Measurements from ENCODE around the gene PRSS21.

PRSS21 gene

DNA sequence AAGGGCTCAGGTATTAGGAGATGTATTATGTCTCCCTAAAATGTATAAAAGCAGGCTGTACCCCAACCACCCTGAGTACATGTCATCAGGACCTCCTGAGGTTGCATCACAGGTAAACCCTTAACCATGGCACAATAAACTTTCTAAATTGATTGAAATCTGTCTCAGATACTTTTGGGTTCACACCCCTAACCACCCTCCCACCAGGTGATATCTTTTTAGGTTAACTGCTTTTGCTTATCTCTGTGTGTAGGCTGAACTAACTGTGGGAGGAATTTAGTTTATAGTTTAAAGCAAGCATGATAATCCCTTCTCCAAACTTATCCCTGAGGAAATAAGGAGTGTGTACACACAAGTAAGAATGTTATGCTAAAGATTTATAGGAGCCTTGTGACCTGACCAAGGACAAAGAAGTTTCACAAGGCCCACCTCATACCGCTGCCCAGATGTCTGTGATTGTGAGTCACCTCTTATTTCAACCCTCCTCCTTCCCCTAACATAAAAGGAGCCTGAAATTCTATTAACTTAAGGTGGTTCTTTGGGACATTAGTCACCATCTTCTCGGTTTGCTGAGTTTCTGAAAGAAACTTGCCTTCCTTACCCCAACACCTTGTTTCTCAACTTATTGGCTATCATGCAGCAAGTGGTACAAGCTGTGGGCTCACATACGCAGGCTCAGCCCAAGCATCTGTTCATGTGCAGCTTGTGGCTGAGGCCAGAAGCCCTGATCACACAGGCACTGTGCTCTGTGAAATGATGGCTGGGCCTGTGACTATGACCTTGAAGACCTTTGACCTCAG, 29.7 kb downstream of the PRSS21 start:
- no peak for DNase-seq

DNA sequence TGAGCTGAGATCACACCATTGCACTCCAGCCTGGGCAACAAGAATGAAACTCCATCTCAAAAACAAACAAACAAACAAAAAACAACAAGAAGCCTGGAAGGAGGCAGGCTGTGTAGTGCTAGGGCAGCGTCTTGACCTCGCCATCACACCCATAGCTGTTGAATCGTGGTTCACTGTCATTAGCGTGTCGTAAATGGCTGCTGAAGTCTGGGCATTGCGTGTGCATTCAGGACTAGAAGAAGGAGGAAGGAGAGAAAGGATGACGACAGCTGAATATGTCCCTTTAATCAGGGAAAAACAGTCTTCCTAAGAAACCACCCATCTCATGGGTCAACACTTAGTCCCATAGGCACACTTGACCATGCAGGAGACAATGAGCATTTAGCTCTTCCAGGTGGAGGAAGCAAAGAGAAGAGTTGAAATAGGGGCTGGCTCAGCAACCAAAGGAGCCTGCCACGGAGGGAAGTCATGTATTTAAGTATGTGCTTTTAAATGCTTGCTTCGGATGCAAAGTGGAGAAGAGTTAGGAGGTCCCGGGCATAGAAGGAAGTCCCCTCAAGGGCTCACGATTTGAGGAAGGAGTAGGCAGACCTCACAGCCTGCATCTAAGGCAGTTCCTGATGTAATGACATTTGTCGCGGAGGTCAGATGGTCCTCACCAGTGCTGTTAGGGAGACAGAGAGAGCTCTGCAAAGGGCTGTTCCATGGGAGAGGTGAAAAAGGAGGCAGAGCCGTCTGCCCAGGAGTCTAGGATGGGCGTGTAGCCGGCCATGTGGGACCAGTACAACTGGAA, 32.1 kb downstream of the PRSS21 start:
- no peak for DNase-seq

DNA sequence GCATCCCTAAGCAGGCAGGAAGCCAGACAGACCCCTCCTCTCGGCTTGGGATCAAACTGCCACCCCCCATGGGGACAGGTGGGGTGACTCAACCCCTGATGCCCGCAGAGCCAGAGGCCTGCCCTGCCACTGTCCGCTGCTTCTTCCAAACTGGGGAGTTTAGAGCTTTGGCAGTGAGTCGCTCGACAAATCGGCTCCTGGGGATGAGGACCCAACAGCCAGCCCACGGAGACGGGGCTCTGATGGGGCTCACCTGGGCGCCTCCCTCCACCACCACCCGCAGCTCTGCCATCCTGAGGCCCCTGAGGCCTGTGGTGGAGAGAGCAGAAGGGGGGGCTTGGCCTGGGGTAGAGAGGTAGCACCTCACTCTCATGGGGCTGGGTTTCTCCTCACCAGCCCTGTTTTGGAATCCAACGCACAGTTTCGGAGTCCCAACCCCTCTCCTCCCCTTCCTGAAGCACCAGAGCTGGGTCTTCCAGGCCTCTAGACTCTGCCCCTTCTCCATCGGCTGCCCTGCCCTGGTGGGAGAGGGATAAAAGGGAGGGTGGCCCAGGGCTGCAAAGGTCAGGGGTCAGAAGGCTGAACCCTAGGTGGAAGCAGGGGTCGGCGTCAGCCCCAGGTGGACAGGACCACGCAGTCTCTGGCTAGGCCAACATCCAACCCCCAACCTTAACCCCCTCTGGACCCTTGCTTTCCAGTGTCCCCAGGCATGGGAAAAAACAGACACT, 35.1 kb downstream of the PRSS21 start:
- DNase-seq = no peak

DNA sequence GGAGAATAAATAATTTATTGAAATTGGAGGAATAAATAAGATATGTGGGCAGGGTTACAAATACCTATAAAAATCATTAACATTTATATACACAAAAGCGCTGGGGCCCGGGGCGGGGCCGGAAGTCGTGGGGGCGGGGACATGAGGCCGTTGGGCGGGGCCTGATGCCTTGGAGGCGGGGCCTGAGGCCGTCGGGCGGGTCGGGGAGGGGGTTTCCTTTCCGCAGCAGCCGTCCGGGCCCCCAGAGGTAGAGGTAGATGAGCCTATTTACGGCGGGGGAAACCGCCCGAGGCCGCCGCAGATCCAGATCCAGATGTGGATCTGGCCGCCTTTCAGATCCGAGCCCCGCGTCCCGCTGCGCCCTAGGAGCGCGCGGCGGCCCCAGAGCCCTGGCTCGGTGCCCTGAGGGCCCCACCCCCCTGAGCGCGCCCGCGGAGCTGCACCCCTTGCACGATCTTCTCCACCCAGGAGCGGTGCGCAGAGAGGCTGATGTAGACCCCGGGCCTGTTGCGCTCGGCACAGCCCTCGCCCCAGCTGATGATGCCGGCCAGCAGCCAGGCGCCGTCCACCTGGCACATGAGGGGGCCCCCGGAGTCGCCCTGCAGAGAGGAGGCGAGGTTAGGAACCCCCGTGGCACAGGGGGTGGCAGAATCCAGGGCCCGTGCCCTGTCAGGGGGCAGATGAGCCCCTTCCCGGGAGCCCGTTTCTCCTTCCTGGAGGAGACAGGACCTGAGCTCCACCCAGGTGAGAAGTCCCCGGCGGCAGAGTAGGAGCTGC, 35.9 kb downstream of the PRSS21 start:
- DNase-seq = no peak

DNA sequence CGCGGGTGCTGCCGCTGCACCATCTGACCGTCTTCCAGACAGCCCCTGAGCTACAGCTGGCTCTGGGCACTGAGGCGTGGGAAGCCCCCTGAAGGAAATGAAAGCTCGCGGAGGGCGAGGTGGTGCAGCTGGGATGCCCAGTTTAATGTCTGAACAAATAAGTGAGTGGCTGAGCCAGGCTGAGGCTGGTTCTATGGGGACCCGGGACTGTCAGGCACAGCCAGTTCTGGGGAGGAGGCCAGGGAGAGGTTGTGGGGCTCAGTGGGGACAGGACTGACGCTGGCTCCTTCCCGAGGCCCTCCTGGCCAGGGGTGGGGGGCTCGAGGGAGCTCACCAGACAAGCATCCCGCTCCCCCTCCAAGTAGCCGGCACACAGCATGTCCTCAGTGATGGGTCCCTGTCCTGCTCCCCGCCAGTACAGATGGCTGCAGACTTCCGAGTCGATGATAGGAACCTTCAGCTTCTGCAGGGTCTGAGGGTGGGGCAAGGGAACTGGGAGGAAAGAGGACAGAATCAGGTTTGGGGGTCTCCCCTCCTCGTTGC, 36.6 kb downstream of the PRSS21 start:
- DNase-seq = no peak

DNA sequence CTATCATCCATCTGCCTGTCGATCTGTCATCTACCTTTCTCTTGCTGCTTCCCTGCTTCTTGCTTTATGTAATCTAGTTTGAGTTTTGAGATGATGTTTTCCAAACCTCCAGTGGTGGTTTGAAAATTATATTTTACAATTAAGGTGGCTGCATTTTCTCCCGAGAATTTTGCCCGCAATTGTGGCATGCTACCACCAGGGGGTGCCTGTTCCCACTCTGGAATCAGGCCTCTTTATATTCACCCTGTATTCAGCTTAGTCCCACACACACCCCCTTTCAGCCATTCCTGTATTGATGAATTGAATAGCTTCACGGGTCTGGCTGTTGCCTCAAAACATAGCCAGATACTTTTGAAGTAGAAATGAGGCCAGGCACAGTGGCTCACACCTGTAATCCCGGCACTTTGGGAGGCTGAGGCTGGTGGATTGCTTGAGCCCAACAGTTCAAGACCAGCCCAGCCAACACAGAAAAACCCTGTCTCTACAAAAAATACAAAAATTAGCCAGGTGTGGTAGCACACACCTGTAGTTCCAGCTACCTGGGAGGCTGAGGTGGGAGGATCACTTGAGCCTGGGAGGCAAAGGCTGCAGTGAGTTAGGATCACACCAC, 37.8 kb downstream of the PRSS21 start:
- no peak for DNase-seq

DNA sequence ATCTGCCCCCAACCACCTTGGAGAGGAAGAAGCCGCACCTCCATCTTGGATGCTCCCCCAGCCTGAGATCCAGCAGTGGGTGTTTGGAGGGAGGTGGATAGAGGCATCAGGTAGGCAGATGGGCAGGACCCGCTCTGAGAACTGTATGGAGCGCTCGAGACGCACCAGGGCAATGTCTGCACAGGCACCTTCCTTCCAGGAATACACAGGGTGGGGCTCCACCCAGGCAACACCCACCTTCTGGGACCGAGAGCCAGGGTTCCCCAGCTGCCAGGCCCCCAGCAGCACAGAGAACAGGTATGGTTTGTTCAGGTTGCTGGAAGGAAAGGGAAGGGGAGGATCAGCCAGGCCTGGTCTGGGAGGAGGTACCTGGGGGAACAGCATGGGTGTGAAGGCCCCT, 38.5 kb downstream of the PRSS21 start:
- DNase-seq = no peak

DNA sequence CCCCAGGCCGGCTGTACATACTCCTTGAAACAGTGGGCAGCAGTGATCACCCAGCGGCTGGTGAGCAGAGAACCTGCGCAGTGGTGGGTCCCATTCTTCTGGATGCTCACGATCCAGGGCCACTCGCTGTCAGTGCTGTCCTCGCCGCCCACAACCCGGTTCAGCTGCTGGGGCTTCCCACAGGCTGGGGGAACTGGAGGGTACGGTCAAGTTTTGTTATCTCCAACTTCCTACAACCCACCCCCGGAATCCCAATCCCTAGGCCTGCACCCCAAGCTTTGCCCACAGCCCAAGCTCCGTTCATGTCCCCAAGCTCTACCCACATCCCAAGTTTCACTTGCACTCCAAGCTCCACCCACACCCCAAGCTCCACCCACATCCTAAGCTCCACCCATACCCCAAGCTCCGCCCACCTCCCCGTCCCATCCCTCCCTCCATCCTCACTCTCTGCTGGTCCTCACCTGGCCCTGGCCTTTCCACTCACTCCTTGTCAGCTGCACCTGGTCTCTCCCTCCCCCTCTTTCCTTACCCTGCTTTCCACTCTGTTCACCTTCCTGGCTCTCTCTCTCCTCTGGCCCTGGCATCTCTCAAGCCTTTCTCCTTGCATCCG, 39.1 kb downstream of the PRSS21 start:
- no peak for DNase-seq

DNA sequence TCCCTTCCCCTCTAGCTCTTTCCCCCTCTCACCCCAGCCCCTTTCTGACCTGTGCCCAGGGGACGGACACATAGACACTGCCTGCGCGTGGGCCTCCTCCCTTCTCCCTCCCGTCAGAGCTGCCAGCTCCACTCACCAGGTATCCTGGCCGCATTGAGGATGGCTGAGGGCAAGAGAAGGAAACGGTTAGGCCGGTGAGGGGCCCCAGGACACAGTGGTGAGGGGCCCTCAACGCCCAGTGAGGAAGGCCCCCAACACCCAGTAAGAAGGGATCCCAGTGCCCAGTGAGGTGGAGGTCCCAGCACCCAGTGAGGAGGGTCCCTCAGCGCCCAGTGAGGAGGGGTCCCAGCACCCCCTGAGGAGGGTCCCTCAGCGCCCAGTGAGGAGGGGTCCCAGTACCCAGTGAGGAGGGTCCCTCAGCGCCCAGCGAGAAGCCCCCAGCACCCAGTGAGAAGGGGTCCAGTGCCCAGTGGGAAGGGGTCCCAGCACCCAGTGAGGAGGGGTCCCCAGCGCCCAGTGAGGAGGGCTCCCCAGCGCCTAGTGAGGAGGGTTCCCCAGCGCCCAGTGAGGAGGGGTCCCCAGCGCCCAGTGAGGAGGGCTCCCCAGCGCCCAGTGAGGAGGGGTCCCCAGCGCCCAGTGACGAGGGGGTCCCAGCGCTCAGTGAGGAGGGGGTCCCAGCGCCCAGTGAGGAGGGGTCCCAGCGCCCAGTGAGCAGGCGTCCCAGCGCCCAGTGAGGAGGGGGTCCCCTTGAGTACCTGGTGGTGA, 39.8 kb downstream of the PRSS21 start:
- no peak for DNase-seq

DNA sequence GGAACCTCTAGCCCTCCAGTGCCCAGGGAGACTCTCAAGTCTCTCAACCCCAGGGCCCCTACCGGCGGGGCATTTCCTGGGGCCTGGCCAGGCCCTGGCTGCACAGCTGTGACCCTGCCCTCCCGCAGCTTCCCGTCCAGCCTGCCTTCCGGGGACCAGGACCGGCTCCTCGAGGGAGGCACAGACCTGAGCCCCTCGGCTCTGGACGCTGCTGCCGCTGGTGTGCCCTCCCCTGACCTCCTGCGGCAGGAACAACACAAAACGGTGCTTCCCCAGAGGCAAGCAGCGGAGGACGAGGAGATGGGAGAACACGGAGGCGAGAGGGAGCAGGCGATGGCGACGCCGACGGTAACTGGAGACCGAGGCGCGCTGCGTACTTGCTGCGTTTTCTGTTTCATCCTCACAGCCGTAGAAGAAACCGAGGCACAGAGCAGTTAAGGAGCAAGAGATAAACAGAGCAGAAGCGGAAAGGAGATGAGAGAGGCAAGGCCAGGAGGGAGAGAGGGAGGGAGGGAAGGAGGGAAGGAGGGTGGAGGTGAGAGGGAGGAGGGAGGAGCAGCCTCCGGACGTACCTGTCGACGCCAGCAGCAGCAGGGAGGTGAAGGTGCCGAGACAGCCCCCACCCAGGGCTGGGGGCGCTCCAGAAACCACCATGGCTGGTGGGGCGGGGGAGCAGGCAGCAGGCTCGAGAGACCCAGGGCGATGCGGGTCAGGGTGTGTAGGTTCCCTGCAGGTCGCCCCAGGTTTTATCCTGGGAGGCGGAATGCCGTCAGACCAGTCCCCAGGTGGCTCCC, 40.6 kb downstream of the PRSS21 start, which contains the start of gene PRSS22:
PRSS22 (minus strand) TSS at position 720 of the 794 bp plus-strand sequence; CDS start at position 654, 66 bp downstream.
- DNase-seq = no peak

DNA sequence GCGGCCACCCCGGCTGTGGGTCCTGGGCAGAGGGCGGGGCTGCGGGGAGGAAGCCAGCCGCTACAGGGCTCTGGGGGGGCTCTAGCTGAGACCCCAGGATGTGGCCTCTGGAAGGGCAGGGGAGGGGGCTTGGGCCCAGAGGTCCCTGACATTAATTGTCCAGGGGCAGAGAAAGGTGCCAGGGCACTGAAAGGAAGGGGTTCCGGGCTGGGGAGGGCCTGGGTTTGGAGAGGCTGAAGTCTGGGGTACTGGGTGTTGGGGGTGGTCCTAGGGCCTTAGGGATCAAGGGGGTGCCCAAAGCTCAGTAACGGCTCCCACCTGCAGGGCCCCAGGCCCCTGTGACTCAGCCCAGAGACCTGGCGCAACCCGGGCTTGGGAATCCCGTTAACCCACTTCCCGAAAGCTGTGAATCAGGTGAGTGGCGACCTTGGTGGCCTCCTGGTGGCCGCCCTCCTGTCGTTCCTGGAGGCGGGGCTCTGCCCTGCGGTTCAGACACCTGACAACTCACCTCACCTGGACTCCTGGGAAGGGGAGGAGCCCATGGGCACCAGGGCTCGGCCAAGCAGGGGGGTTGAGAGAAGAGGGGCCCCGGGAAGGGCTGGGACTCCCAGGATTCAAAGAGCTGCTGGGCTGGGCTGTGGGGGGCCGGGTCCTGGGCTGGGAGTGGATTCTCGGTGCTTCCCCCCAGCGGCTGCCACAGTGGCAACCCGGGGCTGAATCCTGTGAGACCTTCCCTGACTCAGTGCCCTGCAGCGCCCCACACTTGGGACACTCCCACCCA, 41.4 kb downstream of the PRSS21 start:
- DNase-seq = no peak

DNA sequence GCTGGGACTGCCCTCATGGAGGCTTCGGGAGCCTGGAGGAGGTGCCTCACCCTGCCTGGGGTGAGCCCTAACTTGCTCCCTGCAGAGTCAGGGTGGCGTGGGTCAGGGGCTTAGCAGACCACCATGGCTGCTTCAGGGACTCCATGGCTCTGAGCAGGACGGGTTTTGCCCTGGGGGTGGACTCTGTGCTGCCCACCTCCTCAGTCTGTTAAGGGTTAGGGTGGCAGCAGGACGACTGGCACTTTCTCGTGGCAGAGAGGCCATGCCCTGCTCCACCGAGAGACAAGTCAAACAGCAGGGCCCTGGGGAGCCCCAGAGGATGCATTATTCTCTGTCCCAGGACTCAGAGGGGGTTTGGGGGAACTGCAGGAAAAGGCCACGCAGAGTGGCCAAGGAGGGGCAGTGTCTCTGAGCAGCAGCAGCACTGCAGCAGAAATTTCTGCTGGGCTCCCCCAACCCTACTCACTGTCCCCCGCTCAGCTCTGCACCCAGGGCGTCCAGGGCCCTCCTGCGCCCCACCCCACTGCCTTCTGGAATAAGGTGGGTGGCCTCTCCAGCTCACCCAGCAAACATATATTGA, 42.7 kb downstream of the PRSS21 start:
- no peak for DNase-seq

DNA sequence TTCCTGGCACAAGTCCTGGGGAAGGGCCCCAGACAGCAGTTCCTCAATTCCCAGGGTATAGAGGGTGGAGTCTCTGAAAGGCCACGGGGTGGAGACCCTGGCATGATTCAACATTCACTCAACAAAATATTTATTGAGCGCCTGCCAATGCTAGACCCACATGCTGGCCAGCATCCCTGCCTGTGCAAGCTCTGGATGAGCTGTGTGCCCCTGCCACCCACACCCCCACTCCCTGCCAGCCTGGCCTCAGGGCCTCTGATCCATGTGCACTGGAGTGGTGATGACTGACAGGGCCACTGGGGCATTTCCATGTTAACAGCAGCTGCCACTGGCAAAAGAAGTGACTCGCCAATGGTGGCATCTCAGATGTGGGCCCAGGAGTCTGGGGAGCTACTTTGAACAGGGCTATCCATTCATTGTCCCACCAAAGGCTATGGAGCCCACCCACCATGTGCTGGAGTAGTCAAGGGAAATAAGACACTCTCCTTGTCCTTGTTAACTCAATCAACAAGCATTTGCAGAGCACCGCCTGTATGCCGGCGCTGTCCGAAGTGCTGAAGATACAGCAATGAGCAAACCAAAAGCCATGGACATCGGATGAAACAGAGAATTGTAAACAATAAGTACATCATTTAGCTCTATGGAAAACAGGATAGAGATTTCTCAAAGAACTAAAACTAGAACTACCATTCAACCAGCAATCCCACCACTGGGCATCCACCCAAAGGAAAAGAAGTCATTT, 44.0 kb downstream of the PRSS21 start:
- no peak for DNase-seq

DNA sequence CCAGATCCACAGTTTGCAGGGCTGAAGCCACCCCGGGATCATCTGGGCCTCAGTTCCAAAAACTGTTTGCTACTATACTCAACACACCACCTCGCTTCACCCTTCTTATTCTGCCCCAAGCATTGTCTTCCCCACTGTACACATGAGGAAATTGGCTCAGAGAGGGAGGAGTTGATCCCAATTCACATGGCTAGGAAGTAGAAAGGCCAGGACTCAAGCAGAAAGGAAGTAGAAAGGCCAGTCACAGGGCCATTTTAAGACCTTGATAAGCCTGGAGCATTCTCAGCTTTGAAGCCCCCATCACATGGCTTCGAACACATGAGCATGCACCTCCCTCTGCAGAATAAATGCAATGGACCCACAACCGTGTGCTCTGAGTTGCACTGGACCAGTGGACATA, 48.6 kb downstream of the PRSS21 start:
- DNase-seq = no peak

DNA sequence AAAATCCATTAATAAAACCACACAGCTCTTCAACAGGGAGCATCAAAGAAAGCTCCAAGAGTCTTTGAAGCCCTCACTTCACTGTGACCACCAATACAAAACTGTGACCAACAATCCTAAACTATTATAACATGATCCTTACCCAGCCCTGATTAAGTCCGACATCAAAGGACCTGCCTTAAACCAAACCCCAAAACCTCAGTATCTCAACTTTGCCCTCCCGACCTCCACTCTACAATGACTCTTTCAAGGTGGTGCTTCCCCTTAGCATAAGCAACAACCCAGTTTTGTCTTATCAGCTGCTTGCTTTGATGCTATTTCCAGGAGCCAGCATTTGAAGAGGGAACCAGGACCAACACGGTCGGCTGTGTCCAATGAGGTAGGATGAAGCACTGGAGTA, 49.4 kb downstream of the PRSS21 start:
- no peak for DNase-seq

DNA sequence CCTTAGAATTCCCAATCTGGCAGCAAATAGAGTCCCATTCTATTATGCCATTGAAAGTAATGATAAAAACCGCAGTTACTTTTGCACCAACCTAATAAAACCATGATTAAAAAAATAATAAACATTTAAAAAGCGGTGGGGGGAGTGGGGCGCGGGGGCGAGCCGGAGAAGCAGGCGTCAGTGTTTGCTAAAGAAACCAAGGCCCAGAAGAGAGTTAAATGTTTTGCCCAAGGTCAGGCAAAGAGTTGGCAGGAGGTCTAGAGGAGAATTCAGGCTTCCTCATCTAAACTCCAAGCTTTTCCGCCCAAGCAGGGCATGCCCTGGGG, 50.6 kb downstream of the PRSS21 start:
- no peak for DNase-seq

DNA sequence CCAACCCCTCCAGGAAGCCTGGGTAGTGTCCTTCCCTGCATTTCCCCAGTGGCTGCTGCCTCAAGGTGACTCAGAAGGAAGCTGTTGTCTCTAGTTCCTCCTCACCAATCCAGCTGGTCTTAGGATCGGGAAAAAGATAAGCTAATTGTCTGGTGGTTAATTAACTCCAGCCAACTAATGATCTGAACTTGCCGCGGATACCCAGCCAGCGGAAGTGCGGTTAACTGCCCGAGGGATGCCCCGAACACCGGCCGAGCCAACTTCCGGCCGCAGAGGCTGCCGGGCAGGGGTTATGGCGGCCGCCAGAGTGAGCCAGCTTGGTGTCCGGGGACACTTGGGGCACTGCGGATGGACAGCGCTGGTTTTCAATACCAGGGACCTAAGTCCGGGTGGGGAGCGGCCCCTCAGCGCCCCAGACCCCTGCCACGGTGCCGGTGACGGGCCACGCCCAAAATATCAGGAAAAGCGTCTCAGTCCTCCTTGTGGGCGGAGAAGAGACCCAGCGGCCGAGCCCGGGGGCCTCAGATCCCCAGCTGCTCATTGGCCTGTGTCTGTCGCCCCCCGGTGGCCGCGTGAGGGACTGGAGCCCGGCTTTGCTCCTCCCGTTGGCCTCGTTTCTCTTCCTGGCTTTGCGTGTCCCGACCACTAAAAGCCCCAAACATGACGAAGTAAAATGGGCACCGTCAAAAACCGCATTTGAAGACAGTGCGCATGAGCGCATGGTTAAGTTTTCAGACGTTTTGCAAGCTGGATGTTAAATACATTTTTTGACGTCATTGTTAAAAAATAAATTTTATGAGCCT, 51.2 kb downstream of the PRSS21 start:
- DNase-seq = peak; percentile 94
